ENCODE data around the gene MRPL14.
A peak's percentile ranks its signal among the peaks of the same experiment; 100 is the strongest.

The MRPL14 gene

DNA sequence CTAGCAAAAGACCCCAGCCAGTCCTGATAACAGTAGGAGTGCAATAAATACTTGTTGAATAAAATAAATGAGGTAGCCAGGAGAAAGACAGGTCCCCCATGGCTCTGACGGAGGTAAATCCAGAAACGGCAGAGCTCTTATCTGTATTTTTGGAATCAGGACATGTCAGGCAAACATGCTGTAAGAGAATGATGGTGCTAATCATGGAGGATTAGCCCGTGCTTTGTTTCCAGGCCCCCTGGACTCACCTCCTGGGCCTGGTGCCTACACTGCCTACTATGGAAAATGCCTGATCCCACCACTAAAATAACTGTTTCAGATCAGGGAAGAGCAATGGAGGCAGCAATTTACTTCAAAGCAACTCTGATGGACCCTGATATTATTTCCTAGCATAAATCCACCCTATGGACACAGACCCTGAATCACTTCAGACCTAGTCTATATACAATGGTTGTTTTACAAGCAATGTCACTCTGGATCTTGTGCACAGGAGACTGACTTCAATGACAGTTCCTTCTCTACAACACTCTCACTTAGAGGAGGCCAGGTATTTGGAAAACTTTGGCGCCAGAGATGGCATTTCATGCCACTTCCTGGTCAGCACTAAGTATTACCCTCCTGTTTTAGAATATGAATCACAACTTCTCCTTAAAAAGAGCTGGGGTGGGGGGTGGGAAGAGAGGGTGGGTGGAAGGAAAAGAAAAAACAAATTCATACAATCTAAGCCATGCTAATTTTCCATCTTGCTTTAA lies 6.4 kb downstream of the MRPL14 start:
- no peak for DNase-seq

GRCh38 chr6:44119704-44120262 lies 7.5 kb downstream of the MRPL14 start:
- DNase-seq, result no peak

GRCh38 chr6:44117397-44118128 lies 9.7 kb downstream of the MRPL14 start:
- no peak for DNase-seq

- no peak for DNase-seq
Observed at GRCh38 chr6:44116641-44117382, 10.4 kb downstream of the MRPL14 start.

DNA sequence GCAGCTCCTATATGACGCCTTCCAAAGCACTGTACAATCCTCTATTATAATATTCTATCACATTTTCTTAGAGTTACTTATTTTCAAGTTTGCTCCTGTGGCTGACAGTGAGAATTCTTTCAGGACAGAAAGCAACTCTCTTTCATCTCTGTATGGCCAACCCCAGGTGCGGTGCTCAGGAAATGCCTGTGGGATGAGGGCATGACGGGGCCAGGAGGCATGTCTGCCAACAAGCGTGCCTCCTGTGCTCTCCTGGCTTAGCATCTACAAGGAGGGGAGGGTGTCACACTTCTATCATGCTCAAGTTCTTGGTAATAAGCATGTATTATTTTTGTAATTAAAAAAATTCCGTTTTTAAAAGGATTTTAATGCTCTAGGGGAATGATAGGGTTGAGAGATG lies 11.4 kb downstream of the MRPL14 start:
- DNase-seq, result no peak

- no peak for DNase-seq
Observed at GRCh38 chr6:44113414-44113813, 13.8 kb downstream of the MRPL14 start.

DNA sequence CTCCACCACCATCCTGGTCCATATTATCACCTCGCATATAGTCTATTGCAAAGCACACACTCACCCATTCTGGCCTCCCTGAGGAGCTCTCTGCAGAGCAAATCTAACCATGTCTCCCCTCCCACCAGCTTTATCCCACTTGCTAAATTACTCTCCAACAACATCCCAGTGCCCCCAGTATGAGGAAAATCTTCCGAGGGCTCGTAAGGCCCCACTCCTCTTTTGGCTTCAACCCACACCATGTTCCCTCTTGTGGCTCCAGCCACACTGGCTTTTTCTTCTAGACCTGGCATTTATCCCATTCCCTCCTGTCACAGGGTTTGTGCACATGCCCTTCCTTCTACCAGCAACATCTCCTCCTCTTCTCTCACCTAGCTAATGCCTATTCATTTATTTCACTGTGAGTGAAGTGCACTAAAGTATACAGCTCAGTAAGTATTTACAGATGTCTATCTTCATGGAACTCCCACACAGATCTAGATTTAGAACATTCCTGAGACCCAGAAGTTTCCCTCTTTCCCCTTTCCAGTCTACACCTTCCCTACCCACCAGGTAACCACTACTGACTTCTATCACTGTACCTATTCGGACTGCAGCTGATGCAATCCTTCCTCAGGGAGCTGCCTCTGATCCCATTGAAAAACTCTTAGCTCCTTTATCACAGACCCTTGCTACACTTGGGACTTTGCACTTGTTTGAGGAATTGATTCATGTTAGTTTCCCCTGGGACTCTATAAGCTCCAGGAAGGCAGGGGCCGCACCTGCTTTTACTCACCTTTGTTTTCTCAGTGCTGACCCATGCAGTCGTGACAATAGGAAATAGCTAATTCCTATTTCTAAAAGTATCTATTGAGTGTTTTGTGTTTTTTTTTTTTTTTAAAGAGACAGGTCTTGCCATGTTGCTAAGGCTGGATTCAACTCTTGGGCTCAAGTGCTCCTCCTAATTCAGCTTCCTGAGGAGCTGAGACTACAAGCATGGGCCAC lies 15.5 kb downstream of the MRPL14 start:
- DNase-seq, result no peak

- DNase-seq, result no peak
Observed at GRCh38 chr6:44110966-44111365, 16.3 kb downstream of the MRPL14 start.

GRCh38 chr6:44110005-44110676 lies 17.1 kb downstream of the MRPL14 start:
- no peak for DNase-seq

GRCh38 chr6:44109212-44109611 lies 18.0 kb downstream of the MRPL14 start:
- DNase-seq, result no peak

DNA sequence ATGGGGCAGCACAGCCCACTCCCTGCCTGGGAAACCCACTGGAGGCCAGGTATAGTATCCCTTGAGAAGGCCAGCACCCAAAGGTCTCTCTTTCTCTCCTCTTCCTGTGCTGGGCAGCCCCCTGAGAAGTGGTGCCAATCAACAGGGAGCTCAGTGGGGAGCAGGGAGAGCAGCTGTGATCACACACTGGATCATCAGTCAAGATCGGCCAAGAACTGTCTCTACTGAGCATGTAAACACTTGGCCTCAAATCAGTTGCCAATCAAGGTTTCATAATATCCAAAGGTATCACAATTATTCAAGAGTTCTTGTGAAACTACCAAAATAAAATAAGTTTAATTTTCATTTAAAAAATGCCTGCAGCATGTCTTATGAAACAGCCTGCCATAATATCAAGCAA lies 18.8 kb downstream of the MRPL14 start:
- no peak for DNase-seq

DNA sequence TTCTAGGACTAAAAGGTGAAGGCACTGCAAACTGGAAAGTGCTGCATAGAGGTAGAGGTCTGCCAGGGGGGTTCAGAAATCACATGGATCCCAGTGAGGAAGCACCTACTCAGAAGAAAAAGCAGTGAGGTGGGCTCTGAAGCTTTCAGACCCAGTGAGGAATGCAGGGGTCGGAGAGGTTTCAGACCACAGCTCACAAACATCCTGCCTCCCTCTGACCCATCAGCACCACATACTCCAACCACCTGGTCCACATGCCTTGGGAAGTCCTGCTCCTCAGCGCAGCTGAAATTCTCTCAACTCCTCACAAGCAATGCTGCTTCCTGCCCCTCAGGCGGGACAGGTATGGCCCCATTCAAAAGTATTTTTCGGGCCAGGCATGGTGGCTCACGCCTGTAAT lies 20.2 kb downstream of the MRPL14 start:
- DNase-seq, result no peak

DNA sequence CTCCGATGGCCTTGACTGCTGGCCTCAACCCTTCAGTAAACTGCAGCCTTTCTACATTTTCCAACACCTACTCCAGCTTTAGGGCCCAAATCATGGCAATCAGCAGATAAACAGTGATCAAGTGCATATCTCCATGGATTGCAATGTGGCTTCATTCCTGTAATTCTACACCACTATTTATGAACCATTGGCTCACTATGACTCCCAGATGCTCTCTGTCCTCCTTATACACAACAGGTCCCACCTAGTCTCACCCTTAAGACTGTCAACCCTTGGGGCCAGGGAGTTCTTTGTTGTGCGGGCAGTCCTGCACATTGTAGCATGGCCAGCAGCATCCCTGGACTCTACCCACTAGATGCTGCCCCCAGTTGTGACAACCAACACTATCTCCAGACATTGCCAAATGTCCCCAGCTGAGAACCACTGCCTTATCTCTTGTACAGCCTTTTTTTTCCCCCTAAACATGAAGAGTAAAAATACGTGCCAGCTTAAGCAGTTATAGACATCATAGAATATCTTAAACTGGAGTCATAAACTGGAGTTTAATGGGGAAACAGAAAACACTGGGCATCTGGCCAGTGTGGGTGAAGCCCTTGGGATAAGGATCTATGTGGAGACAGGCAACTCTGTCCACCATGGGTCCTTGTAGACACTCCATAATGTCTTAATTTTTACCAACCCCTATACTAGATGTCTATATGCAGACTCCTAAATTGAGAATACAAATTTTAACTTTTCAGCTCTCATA lies 21.1 kb downstream of the MRPL14 start:
- DNase-seq, result no peak

DNA sequence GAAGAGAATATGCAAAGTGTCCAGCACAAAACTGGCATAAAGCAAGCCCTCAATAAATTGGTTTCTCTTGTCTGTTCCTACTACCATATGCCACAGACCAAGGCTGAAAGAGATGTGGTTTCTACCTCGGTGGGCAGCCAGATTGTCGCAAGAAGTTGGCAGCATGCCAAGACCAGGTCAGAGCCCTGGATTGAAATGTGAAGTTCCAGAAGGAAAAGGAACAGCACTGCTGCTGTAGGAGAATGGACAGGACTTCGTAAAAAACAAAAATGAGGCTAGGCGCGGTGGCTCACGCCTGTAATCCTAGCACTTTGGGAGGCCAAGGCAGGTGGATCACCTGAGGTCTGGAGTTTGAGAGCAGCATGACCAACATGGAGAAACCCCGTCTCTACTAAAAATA lies 22.1 kb downstream of the MRPL14 start:
- no peak for DNase-seq

DNA sequence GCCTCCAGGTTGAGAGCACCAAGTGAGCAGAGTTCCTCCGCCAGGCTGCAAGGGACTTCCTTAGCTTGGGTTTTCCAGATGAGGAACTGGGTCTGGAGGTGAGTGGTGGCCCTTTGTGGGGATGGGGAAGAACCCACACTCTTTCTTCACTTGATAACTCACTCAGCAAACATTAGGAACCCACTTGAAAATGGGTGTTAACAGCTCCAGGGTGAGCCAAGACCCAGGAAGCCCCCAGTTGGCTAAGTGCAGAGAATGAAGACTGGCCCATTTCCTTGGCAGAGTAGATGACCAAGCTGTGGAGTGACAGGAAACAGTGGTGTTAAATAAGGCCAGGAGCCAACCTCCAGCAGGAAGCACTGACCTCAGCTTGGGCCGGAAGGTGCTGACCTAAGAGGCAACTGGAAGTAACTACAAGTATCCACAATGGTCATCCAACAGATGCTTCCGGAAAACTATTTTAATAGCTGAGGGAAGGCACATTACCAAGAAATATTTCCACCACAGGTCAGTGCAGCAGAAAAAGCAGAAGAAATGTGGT lies 22.7 kb downstream of the MRPL14 start:
- DNase-seq, result no peak

- DNase-seq, result no peak
Observed at GRCh38 chr6:44102527-44102926, 24.7 kb downstream of the MRPL14 start.

DNA sequence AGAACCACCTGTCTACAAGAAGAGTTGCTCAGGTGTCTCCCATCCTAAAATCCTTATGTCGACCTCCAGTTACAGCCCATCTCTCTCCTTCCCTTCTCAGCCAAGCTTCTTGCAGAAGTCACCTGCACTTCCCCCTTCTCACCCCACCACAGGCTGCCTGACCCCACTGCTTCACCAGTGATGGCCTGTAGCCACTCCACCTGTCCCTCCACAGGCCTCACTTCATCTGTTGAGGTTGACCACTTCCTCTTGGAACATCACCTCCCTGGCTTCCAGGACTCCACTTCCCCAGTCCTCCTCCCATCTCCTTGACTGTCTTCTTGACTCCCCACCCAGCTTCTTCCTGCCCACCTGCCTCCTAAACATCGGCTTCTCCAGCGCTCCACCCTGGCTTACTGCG lies 25.4 kb downstream of the MRPL14 start:
- no peak for DNase-seq

DNA sequence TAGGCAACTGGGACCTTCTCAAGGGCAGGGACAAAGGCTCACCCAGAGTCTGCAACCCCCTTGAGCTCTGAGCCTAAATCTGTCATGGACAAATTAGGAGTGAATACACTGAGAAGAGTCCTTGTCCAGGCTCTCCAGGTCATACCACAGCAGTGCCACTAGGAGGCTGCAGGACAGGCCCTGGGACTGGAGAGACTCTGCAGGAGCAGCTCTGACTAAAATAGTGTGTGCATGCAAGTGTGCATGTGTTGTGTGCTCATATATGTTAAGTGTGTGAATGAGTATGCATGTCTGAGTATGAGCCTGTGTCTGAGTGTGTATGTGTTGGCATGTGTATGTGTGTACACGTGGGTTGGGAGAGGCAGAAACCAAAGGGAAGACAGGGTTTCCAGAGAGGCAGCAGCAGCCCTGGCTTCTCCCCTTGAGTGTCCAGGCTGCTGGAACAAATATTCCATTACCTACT lies 27.1 kb downstream of the MRPL14 start:
- peak; percentile 16 for DNase-seq

GRCh38 chr6:44099192-44099591 lies 28.1 kb downstream of the MRPL14 start:
- DNase-seq, result no peak

GRCh38 chr6:44097782-44098317 lies 29.4 kb downstream of the MRPL14 start:
- no peak for DNase-seq

All from stimulated activated CD4-positive, alpha-beta T cell treated with anti-CD3 and anti-CD28 coated beads, Interleukin-4, amount 100 ng/mL, for 24 hours (primary cell).